ENCODE results near the gene HBA1.
"Not testable (repeated sequence)": the region's sequence is repeated elsewhere in the genome, so short reads cannot be mapped to it uniquely, and the experiment has no call there.

GRCh38 chr16:163139-163538 lies 13.3 kb upstream of the HBA1 start:
- TF ChIP-seq CTCF (IDR thresholded peaks at IDR 0.05); ATF3 (CRISPR knock-in tag; conservative IDR thresholded peaks at IDR 0.05); CREM (CRISPR knock-in tag; IDR thresholded peaks at IDR 0.05); NFYB (CRISPR knock-in tag; conservative IDR thresholded peaks at IDR 0.05; ENCODE audit: low read depth); ZBTB43 (CRISPR knock-in tag; IDR thresholded peaks at IDR 0.05): not testable (repeated sequence)

Data from WTC11 (cell line).